ENCODE results near the gene ADIPOR2.

- TF ChIP-seq POLR2A (IDR thresholded peaks at IDR 0.05) (no peak), CTCF (IDR thresholded peaks at IDR 0.05) (no peak), POLR2AphosphoS5 (IDR thresholded peaks at IDR 0.05) (no peak), EP300 (IDR thresholded peaks at IDR 0.05) (no peak)
Measured at GRCh38 chr12:1769809-1770494, 79.1 kb downstream of the ADIPOR2 start.

Measured in sigmoid colon (tissue), 4 donors.